ENCODE results near the gene RGS3. TPM values are rescaled to one million over a fixed set of nuclear protein-coding genes. Genes with fewer than 3 reads are reported as not detected.

Gene RGS3
- total RNA-seq, 4 donors from 2014 or later = 43.9 to 122 (median 72.7) TPM

DNA sequence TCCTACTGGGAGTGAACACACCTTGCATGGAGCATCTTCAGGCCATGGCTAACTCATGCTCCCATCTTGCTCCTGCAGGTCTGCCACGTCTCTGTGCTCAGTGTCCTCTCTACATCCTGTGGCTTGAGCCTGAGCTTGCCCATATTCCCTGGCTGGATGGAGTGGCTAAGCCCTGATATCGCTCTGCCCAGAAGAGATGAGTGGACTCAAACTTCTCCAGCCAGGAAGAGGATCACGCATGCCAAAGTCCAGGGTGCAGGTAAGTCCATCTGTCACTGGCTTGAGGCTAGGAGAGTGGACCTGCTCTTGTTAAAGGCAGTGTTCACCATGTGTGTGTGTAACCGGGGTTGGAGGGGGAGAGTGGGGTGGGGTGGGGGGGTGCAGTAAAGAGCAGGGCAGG is 1.6 kb upstream of the RGS3 start:
- H3K27me3 ChIP-seq = no peaks in the 10 kb centered on the region
- no peak overlapping the region for H3K27ac ChIP-seq
- no peaks in the 10 kb centered on the region for H3K36me3 ChIP-seq
- no peak for ATAC-seq
- H3K4me1 ChIP-seq = peaks cover 0 to 38% (median 5%) of the 10 kb centered on the region in 3 donors
- no peaks in the 10 kb centered on the region for H3K9me3 ChIP-seq
- WGBS, 2 donors (ENCODE audit: low coverage in 1 of 2) = no CpG with 5 or more reads among the region's 4 CpGs
- no peak overlapping the region for H3K4me3 ChIP-seq
- TF ChIP-seq, protein P1, sequence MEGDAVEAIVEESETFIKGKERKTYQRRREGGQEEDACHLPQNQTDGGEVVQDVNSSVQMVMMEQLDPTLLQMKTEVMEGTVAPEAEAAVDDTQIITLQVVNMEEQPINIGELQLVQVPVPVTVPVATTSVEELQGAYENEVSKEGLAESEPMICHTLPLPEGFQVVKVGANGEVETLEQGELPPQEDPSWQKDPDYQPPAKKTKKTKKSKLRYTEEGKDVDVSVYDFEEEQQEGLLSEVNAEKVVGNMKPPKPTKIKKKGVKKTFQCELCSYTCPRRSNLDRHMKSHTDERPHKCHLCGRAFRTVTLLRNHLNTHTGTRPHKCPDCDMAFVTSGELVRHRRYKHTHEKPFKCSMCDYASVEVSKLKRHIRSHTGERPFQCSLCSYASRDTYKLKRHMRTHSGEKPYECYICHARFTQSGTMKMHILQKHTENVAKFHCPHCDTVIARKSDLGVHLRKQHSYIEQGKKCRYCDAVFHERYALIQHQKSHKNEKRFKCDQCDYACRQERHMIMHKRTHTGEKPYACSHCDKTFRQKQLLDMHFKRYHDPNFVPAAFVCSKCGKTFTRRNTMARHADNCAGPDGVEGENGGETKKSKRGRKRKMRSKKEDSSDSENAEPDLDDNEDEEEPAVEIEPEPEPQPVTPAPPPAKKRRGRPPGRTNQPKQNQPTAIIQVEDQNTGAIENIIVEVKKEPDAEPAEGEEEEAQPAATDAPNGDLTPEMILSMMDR (IDR thresholded peaks at IDR 0.05) = no peak
- TF ChIP-seq POLR2AphosphoS5 (IDR thresholded peaks at IDR 0.05) = no peak
- no peak for TF ChIP-seq POLR2A (IDR thresholded peaks at IDR 0.05)
- TF ChIP-seq EP300 (IDR thresholded peaks at IDR 0.05) = no peak

DNA sequence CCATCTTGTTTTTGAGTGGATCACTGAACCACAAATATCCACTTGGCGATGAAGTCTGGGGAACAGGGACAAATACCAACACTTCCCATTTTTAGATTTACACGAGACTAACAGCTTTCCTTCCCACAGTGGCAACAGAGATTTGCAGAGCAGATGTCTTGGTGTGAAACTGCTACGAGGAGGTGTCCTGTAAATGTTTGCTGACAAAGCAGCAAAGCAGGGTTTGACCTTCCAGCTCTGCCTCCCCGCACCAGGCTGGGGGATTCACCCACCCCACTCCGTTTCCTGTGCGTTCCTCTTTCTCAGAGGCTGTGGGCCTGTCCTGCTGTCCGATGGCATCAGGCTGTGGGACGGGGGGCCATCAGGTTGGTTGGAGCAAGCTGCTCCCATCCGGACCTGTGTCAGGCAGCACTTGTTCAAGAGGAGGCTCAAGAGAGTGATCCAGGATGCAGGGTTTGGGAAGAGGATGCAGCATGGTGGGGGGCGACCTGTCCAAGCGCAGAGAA is 693 bp upstream of the RGS3 start:
- TF ChIP-seq, protein P1 (IDR thresholded peaks at IDR 0.05) = no peak
- no peak for TF ChIP-seq POLR2AphosphoS5 (IDR thresholded peaks at IDR 0.05)
- TF ChIP-seq POLR2A (IDR thresholded peaks at IDR 0.05) = no peak
- no peak for TF ChIP-seq EP300 (IDR thresholded peaks at IDR 0.05)

DNA sequence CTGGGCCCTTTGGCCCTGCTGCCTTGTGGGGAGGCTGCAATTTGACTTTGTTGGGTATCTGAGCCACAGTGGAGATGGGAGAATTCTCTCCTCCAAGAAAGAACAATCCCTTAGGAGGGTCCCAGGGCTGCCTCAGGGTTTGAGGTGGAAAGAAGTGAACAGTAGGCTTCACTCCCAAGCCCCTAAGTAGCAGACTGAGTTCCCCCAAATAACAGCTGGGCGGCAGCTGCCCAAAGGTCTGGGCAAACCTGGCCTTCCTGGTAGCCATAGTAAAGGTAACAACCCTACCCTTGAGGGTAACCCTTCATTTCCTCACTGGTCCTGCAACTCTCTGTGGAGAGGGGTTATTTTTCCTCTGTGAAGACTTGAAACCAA is 746 bp downstream of the RGS3 start:
- no peaks in the 10 kb centered on the region for H3K36me3 ChIP-seq
- ATAC-seq = no peak
- H3K27ac ChIP-seq = peak overlapping the region; percentile 31 to 88 (median 86)
- 60% methylated on average over 1 of the region's 1 CpG; no CpG with 5 or more reads in 1 of the 2 donors for WGBS, 2 donors (ENCODE audit: low coverage in 1 of 2)
- H3K27me3 ChIP-seq = no peaks in the 10 kb centered on the region
- H3K9me3 ChIP-seq = no peaks in the 10 kb centered on the region
- no peak for TF ChIP-seq EP300 (IDR thresholded peaks at IDR 0.05)
- no peak for TF ChIP-seq POLR2A (IDR thresholded peaks at IDR 0.05)
- TF ChIP-seq, protein P1 (IDR thresholded peaks at IDR 0.05) = no peak
- TF ChIP-seq POLR2AphosphoS5 (IDR thresholded peaks at IDR 0.05) = no peak
- peak overlapping the region; percentile 64 to 65 for H3K4me3 ChIP-seq
- peaks cover 0 to 42% (median 5%) of the 10 kb centered on the region in 3 donors for H3K4me1 ChIP-seq

More for the DNA sequence above, 693 bp upstream of the RGS3 start:
- WGBS, 2 donors (ENCODE audit: low coverage in 1 of 2) = 85 to 93% methylated on average over 3 to 4 of the region's 11 CpGs
- Histone ChIP-seq H3K9me3 (no peaks in the 10 kb centered on the region), H3K27ac (peak overlapping the region in 3 of 4 donors; percentile 86 to 88 (median 87)), H3K4me3 (peak overlapping the region in 1 of 2 donors; percentile 64), H3K36me3 (no peaks in the 10 kb centered on the region), H3K27me3 (no peaks in the 10 kb centered on the region), H3K4me1 (peaks cover 0 to 32% (median 5%) of the 10 kb centered on the region in 3 donors)
- ATAC-seq = no peak

DNA sequence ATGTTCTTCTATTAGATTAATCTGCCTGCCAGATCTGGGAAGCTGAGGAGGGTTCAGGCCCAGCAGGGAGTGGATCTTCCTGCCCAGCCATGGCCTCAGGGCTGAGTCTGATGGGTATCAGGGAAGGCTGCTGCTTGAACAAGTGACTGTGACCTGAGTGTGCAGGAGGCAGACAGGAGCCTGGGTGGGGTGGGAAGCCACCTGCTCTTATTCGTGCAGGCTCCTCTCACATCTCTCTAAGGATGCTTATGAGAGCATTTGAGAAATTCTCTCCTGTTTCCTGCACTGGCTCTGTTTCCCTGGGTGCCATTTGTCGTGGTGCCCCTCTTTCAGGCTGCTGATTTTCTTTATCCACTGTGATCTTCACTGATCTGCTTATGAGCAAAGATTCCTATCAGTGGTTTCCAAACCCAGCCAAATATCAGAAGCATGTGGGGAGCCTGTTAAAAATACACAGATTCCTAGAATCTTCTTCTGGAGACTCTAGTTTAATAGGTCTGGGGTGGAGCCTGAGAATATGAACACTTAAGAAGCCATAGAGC is 2.1 kb downstream of the RGS3 start:
- peak overlapping the region; percentile 31 to 88 (median 86) for H3K27ac ChIP-seq
- H3K9me3 ChIP-seq = no peaks in the 10 kb centered on the region
- H3K27me3 ChIP-seq = no peaks in the 10 kb centered on the region
- no peaks in the 10 kb centered on the region for H3K36me3 ChIP-seq
- peaks cover 0 to 50% (median 5%) of the 10 kb centered on the region in 3 donors for H3K4me1 ChIP-seq
- no peak for ATAC-seq
- H3K4me3 ChIP-seq = peak overlapping the region; percentile 26 to 64
- TF ChIP-seq POLR2AphosphoS5 (IDR thresholded peaks at IDR 0.05) (no peak), POLR2A (IDR thresholded peaks at IDR 0.05) (no peak), EP300 (IDR thresholded peaks at IDR 0.05) (no peak)
- TF ChIP-seq, protein P1 (IDR thresholded peaks at IDR 0.05) = no peak
- 50 to 70% methylated on average over 2 of the region's 2 CpGs for WGBS, 2 donors (ENCODE audit: low coverage in 1 of 2)

DNA sequence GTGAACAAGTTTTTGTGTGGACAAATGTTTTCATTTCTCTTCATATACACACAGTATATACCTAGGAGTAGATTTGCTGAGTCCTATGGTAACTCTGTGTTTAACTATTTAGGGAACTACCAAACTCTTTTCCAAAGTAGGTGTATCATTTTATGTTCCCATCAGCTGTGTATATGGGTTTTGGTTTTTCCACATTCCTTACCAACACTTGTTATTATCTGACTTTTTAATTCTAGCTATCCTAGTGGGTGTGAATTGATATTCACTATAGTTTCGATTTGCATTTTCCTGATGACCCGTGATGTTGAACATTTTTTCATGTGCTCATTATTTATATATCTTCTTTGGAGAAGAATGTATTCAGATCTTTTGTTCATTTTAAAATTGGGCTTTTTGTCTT is 3.7 kb downstream of the RGS3 start:
- no peaks in the 10 kb centered on the region for H3K36me3 ChIP-seq
- no peaks in the 10 kb centered on the region for H3K9me3 ChIP-seq
- WGBS, 2 donors (ENCODE audit: low coverage in 1 of 2) = 72 to 94% methylated on average over 2 of the region's 2 CpGs
- H3K27me3 ChIP-seq = no peaks in the 10 kb centered on the region
- ATAC-seq = no peak
- no peak overlapping the region for H3K4me3 ChIP-seq
- peaks cover 0 to 60% (median 5%) of the 10 kb centered on the region in 3 donors for H3K4me1 ChIP-seq
- peak overlapping the region in 1 of 4 donors; percentile 87 for H3K27ac ChIP-seq
- no peak for TF ChIP-seq EP300 (IDR thresholded peaks at IDR 0.05)

All from gastroesophageal sphincter (tissue), 4 donors.